Karpas-422 (cell line): ENCODE data around the gene EXOSC5. TPM values are rescaled to one million over a fixed set of nuclear protein-coding genes. Genes with fewer than 3 reads are reported as not detected.

Experiments used
- DNase-seq: peaks from one replicate; pipeline ENCODE4 v3.0.0-alpha.2; 2015
- H2AFZ ChIP-seq: fragments of 200-600 bp; sonication (generic); 2 replicates; pipeline ENCODE4 v1.6.1; 2014; ENCODE audit warnings: antibody characterized with exemption, low read length, mixed read lengths
- H3K27ac ChIP-seq: fragments of 200-600 bp; sonication (generic); 2 replicates; pipeline ENCODE4 v1.5.1; 2014; ENCODE audit warnings: mild to moderate bottlenecking, low read length, moderate library complexity
- H3K27me3 ChIP-seq: fragments of 200-600 bp; sonication (generic); 2 replicates; pipeline ENCODE4 v1.6.1; 2014; ENCODE audit warnings: low read length, mixed read lengths
- H3K36me3 ChIP-seq: fragments of 200-600 bp; sonication (generic); 2 replicates; pipeline ENCODE4 v1.6.1; 2014; ENCODE audit warnings: low read length, mixed read lengths; ENCODE audit not compliant: insufficient read depth
- H3K4me1 ChIP-seq: fragments of 200-600 bp; sonication (generic); 2 replicates; pipeline ENCODE4 v1.6.1; 2014; ENCODE audit warnings: mild to moderate bottlenecking, low read length, mixed read lengths
- H3K4me2 ChIP-seq: fragments of 200-600 bp; sonication (generic); 2 replicates; pipeline ENCODE4 v1.6.1; 2014; ENCODE audit warnings: low read length, low read depth, mild to moderate bottlenecking; ENCODE audit not compliant: poor library complexity, severe bottlenecking
- H3K4me3 ChIP-seq: fragments of 200-600 bp; sonication (generic); 2 replicates; pipeline ENCODE4 v1.5.1; 2014; ENCODE audit warnings: mild to moderate bottlenecking, antibody characterized with exemption, low read length, mixed read lengths
- H3K79me2 ChIP-seq: fragments of 200-600 bp; sonication (generic); 2 replicates; pipeline ENCODE4 v1.6.1; 2014; ENCODE audit warnings: mild to moderate bottlenecking, low read length, mixed read lengths
- H3K9ac ChIP-seq: fragments of 200-600 bp; sonication (generic); 2 replicates; pipeline ENCODE4 v1.6.0; 2014; ENCODE audit warnings: low read length
- H3K9me2 ChIP-seq: fragments of 200-600 bp; sonication (generic), shearing (Covaris generic); replicated peaks from 2 replicates; pipeline ENCODE4 v1.6.0; 2014; ENCODE audit warnings: mild to moderate bottlenecking, low read length, moderate library complexity; ENCODE audit not compliant: insufficient read depth
- H3K9me3 ChIP-seq: fragments of 300-700, 200-600 bp; sonication (generic); 2 replicates; pipeline ENCODE4 v1.6.1; 2014; ENCODE audit warnings: low read length, mixed read lengths
- H4K20me1 ChIP-seq: fragments of 200-600 bp; sonication (generic); 2 replicates; pipeline ENCODE4 v1.6.1; 2014; ENCODE audit warnings: mild to moderate bottlenecking, antibody characterized with exemption, low read length, low read depth; ENCODE audit not compliant: insufficient read depth
- total RNA-seq: library from RNA; depleted of rRNA; stranded (reverse); fragments of >200 nt; shearing (Covaris generic); gene quantifications from 2 replicates; pipeline ENCODE4 v1.2.3, GENCODE V29; 2014; ENCODE audit warnings: low replicate concordance

The EXOSC5 gene
- total RNA-seq, 1 experiment from 2014 or later, result 74.7 TPM

DNA sequence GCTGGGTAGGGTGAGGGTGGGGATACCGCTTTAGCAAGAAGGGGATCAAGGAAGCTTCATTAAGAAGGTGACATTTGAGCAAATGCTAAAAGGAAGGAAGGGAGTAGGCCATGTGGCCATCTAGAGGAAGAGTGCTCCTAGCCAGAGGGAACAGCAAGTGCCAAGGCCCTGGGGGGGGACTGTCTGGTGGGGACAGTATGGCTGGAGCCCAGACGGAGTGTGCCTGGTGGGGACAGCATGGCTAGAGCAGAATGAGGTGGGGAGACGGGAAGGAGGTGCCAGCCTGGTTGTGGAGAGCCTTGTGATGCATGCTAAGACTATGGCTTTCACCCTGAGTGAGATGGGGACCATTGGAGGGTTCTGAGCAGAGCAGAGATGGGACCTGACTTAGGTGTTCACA, 41.4 kb downstream of the EXOSC5 start:
- Histone ChIP-seq H4K20me1 (peaks cover 9% of the 10 kb centered on the region), H3K9ac (no peak overlapping the region), H3K27ac (no peak overlapping the region), H3K4me2 (no peak overlapping the region), H3K79me2 (peaks cover 35% of the 10 kb centered on the region), H3K4me3 (no peak overlapping the region), H3K9me2 (no peaks in the 10 kb centered on the region), H3K36me3 (0 out of 2 replicates have a peak, but pooled peaks cover under 1% of the 10 kb centered on the region), H2AFZ (no peak overlapping the region), H3K9me3 (no peaks in the 10 kb centered on the region), H3K27me3 (no peaks in the 10 kb centered on the region), H3K4me1 (peaks cover 17% of the 10 kb centered on the region)
- DNase-seq, result no peak

DNA sequence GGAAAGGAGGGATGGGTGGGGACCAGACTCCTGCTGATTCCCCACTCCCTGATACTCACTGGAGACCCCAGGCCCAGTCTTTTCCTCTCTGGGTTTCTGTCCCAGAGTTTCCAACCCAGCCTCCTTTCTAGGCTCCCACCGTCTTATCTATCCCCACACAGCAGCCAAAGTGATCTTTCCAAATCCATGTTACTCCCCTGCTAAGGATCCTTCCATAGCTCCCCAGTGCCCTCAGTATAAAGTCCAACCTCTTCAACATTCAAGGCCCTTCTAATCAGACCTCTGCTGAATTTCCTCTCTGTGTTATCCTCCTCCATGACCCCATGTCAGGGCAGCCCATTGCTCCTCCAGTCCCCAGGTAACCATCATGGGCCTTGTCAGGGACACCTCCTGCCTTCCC, 42.1 kb downstream of the EXOSC5 start:
- no peak for DNase-seq
- Histone ChIP-seq H3K9me2 (no peaks in the 10 kb centered on the region), H3K79me2 (peaks cover 43% of the 10 kb centered on the region), H3K27ac (no peak overlapping the region), H3K4me2 (no peak overlapping the region), H3K36me3 (peaks cover 3% of the 10 kb centered on the region; the same call in 1 of the 2 replicates), H4K20me1 (peaks cover 13% of the 10 kb centered on the region), H3K27me3 (no peaks in the 10 kb centered on the region), H3K4me3 (no peak overlapping the region), H3K9me3 (no peaks in the 10 kb centered on the region), H3K4me1 (peaks cover 20% of the 10 kb centered on the region), H3K9ac (no peak overlapping the region), H2AFZ (no peak overlapping the region)

DNA sequence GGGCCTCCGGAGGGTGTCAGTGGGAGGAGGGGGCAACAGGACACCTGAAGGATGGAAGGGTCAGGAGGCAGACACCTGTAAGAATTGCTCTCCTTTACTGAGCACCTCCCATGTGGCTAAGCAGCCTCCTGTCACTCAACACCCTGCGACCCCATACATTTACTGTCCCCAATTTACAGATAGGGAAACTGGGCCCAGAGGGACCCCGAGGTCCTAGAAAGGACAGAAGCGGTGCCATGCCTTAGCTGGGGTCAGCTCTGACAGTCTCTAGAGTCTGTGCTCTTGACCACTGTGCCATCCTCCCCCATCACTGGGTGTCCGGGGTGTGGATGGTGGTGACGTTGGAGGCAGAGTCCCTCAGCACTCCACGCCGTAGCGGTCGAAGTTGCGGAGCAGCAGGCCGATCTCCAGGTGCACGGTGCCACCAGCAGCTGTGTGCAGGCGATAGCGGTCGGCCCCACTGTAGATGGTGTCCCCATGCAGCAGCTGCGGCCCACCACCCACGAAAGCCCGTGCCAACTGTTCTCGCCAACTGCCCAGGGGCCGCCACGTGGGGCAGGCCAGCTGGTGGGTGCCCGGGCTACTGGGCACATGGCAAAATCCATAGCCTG, 42.7 kb downstream of the EXOSC5 start:
- Histone ChIP-seq H4K20me1 (peaks cover 18% of the 10 kb centered on the region), H3K27me3 (no peaks in the 10 kb centered on the region), H3K9me2 (no peaks in the 10 kb centered on the region), H3K4me1 (peaks cover 20% of the 10 kb centered on the region), H3K9ac (peak overlapping the region; percentile 95), H3K36me3 (peaks cover 7% of the 10 kb centered on the region; the same call in 1 of the 2 replicates), H3K9me3 (no peaks in the 10 kb centered on the region), H2AFZ (no peak overlapping the region), H3K4me2 (peak overlapping the region; percentile 84), H3K27ac (no peak overlapping the region), H3K4me3 (peak overlapping the region; percentile 95), H3K79me2 (peaks cover 49% of the 10 kb centered on the region)
- DNase-seq, result no peak

DNA sequence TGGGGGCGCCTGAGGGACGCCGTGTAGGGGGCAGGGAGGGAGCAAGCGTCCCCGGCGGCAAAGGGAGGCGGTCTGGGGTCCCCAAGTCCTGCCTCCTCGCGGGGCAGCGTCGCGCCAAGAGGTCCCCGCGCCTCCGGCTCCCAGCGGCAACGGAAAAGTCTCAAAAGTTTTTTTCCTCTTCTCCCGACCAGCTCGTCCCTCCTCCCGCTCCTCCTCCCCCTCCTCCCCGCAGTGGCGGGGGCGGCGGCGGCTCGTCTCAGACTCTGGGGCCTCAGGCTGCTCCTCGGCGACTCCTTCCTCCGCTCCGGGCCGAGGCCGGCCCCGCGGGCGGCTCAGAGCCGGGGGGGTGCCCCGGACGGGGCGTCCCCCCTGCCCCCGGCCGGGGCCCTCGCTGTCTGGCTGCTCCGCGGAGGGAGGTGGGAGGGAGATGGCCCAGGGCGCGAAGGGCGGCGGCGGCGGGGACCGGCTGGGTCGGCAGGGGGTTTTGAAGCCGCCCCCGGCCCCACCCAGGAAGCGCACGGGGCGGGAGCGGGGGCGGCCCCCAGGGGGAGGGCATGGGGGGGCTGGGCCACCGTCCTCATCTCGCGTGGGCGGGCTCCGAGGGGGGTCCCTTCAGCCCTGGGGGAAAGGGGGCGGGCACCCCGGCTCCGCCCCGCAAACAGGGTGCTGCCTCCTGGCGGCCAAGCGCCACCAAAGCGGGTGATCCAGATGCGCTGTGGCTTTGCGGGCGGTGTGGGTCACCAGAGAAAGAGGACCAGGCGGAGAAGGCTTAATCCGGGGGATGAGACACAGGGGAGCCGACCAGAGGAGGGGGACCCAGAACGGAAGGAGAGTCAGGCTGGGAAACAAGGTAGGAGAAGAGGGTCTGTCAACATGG, 43.5 kb downstream of the EXOSC5 start, which contains the start of gene TGFB1:
TGFB1 (minus strand) TSS at position 457 of the 877 bp plus-strand sequence. CDS start 878 bp downstream, outside the sequence.
- Histone ChIP-seq H3K79me2 (peaks cover 56% of the 10 kb centered on the region), H3K9me2 (no peaks in the 10 kb centered on the region), H3K27me3 (no peaks in the 10 kb centered on the region), H2AFZ (peak within 1 kb of the TSS; percentile 16; the same call in 1 of the 2 replicates), H3K4me1 (peaks cover 20% of the 10 kb centered on the region), H4K20me1 (peaks cover 24% of the 10 kb centered on the region), H3K4me2 (peak within 1 kb of the TSS; percentile 84), H3K27ac (peak within 1 kb of the TSS; percentile 72), H3K9ac (peak within 1 kb of the TSS; percentile 95), H3K36me3 (peaks cover 13% of the 10 kb centered on the region; the same call in 1 of the 2 replicates), H3K4me3 (peak within 1 kb of the TSS; percentile 95), H3K9me3 (no peaks in the 10 kb centered on the region)
- DNase-seq, result peak; percentile 96

DNA sequence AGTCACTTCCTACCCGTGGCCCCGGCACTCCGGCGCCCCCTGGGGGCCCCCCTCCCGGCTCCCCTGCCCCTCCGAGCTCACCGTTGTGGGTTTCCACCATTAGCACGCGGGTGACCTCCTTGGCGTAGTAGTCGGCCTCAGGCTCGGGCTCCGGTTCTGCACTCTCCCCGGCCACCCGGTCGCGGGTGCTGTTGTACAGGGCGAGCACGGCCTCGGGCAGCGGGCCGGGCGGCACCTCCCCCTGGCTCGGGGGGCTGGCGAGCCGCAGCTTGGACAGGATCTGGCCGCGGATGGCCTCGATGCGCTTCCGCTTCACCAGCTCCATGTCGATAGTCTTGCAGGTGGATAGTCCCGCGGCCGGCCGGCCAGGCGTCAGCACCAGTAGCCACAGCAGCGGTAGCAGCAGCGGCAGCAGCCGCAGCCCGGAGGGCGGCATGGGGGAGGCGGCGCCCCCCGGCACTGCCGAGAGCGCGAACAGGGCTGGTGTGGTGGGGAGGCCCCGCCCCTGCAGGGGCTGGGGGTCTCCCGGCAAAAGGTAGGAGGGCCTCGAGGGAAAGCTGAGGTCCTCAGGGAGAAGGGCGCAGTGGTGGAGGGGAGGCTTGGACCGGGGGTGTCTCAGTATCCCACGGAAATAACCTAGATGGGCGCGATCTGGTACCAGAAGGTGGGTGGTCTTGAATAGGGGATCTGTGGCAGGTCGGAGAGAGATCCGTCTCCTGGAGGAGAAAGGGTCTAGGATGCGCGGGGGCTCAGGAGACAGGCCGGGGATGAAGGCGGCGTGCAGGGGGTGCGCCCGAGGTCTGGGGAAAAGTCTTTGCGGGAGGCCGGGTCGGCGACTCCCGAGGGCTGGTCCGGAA, 44.3 kb downstream of the EXOSC5 start:
- Histone ChIP-seq H3K27ac (peak overlapping the region; percentile 72), H3K9ac (peak overlapping the region; percentile 95), H2AFZ (peak overlapping the region; percentile 16; the same call in 1 of the 2 replicates), H4K20me1 (peaks cover 24% of the 10 kb centered on the region), H3K27me3 (no peaks in the 10 kb centered on the region), H3K9me3 (no peaks in the 10 kb centered on the region), H3K36me3 (peaks cover 17% of the 10 kb centered on the region; the same call in 1 of the 2 replicates), H3K4me2 (peak overlapping the region; percentile 84), H3K4me3 (peak overlapping the region; percentile 95), H3K4me1 (peaks cover 20% of the 10 kb centered on the region), H3K79me2 (peaks cover 61% of the 10 kb centered on the region), H3K9me2 (no peaks in the 10 kb centered on the region)
- peak; percentile 88 for DNase-seq

DNA sequence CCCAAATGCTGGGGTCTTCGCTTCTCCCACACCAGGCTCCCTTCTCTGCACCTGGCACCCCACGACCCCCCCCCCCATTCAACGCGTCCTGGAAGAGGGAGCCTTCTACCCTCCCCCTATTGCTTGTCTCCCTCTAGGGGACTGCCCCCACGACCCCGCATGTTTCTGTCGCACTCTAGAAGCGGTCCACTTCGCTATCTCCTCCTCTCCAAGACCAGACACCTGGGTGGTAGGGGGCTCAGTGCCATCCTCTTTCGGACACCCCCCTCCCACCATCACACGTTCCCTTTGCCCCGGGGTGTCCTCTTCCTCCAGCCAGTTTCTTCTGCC, 44.9 kb downstream of the EXOSC5 start:
- H3K79me2 ChIP-seq, result peaks cover 63% of the 10 kb centered on the region
- peaks cover 24% of the 10 kb centered on the region for H4K20me1 ChIP-seq
- H3K27ac ChIP-seq, result peak overlapping the region; percentile 72
- H3K9ac ChIP-seq, result peak overlapping the region; percentile 95
- H2AFZ ChIP-seq, result no peak overlapping the region
- H3K4me1 ChIP-seq, result peaks cover 20% of the 10 kb centered on the region
- H3K27me3 ChIP-seq, result no peaks in the 10 kb centered on the region
- DNase-seq, result peak; percentile 42
- H3K36me3 ChIP-seq, result peaks cover 18% of the 10 kb centered on the region; the same call in 1 of the 2 replicates
- H3K4me2 ChIP-seq, result peak overlapping the region; percentile 84
- H3K9me2 ChIP-seq, result no peaks in the 10 kb centered on the region
- peak overlapping the region; percentile 95 for H3K4me3 ChIP-seq
- no peaks in the 10 kb centered on the region for H3K9me3 ChIP-seq

DNA sequence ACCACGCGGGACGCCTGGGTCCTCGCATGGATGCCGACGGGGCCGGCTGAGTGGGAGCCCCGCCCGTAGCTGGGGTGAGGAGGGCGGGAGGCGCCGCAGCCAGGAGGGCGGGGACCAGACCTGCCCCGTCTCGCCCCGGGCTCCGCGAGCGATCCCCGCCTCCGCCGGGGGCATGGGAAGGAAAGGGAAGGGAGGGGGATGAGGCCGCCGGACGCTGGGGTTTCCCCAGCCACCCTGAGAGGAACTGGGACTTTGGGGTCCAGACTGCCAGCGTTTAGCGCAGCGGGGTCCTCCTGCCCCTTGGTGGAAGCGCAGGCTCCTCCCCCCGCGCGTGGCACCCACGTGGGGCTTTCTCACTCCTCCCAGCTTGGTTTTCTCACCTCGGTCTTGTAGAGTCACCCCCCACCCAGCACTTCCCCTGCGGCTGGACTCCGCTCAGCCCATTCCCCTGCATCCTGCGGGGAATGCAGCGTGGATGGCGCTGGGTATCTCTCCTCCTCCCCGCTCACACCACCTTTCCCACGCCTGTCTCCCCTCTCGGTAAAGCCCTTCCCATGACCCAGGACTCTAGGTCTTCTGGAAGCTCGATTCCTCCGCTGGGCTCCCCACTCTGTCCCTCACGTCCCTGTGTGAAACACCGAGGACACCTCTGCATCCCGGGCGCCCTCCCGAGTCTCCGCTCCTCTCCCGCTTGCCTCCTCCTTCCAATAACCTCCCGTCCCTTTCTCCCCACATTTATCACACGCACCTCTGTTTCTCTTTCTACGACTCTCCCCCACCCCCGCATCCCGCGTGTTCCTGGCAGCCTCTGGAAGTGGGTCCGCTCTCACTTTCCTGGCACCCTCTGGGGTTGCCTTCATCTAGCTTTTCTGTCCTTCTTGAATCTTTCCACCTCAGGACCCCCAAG, 45.6 kb downstream of the EXOSC5 start:
- Histone ChIP-seq H3K36me3 (peaks cover 19% of the 10 kb centered on the region; the same call in 1 of the 2 replicates), H3K4me3 (peak overlapping the region; percentile 95), H3K27ac (peak overlapping the region; percentile 72), H2AFZ (no peak overlapping the region; the same call in 1 of the 2 replicates), H3K4me1 (peaks cover 20% of the 10 kb centered on the region), H3K27me3 (no peaks in the 10 kb centered on the region), H3K9me2 (no peaks in the 10 kb centered on the region), H4K20me1 (peaks cover 24% of the 10 kb centered on the region), H3K9me3 (no peaks in the 10 kb centered on the region), H3K4me2 (peak overlapping the region; percentile 84), H3K9ac (peak overlapping the region; percentile 95), H3K79me2 (peaks cover 63% of the 10 kb centered on the region)
- peak; percentile 84 for DNase-seq
